ENCODE data around the gene TUBD1.

TUBD1 gene

GRCh38 chr17:59839651-59840328, 53.0 kb downstream of the TUBD1 start:
- TF ChIP-seq PPARA (CRISPR knock-in tag; IDR thresholded peaks at IDR 0.05; ENCODE audit: borderline replicate concordance) (no peak), TOX (CRISPR knock-in tag; IDR thresholded peaks at IDR 0.05; ENCODE audit: borderline replicate concordance) (no peak), CSRNP3 (CRISPR knock-in tag; IDR thresholded peaks at IDR 0.05) (peak; percentile 73; the same call in 1 of the 2 replicates), ARNTL (CRISPR knock-in tag; IDR thresholded peaks at IDR 0.05; ENCODE audit: borderline replicate concordance, low read depth) (no peak), SNAI2 (CRISPR knock-in tag; IDR thresholded peaks at IDR 0.05) (no peak), TSHZ2 (CRISPR knock-in tag; IDR thresholded peaks at IDR 0.05) (no peak), ESRRG (CRISPR knock-in tag; IDR thresholded peaks at IDR 0.05) (0 out of 2 replicates have a peak, but pooled peaks have one; percentile 6), ZFP30 (CRISPR knock-in tag; IDR thresholded peaks at IDR 0.05) (no peak), POU6F1 (CRISPR knock-in tag; IDR thresholded peaks at IDR 0.05; ENCODE audit: borderline replicate concordance, low read depth) (peak; percentile 6; the same call in 1 of the 2 replicates), ZNF70 (CRISPR knock-in tag; IDR thresholded peaks at IDR 0.05) (no peak), ZFP3 (CRISPR knock-in tag; IDR thresholded peaks at IDR 0.05) (no peak), ISL1 (CRISPR knock-in tag; IDR thresholded peaks at IDR 0.05) (no peak)
- ATAC-seq: no peak

- peak; percentile 0; the same call in 2 of the 3 replicates for ATAC-seq
- no peak for TF ChIP-seq PATZ1 (CRISPR knock-in tag; IDR thresholded peaks at IDR 0.05; ENCODE audit: borderline replicate concordance)
- no peak for TF ChIP-seq TSHZ2 (CRISPR knock-in tag; IDR thresholded peaks at IDR 0.05)
- TF ChIP-seq ZC3H10 (CRISPR knock-in tag; IDR thresholded peaks at IDR 0.05): no peak
- no peak for TF ChIP-seq GLIS3 (CRISPR knock-in tag; IDR thresholded peaks at IDR 0.05)
- TF ChIP-seq ESRRG (CRISPR knock-in tag; IDR thresholded peaks at IDR 0.05): peak; percentile 96
- 0 out of 2 replicates have a peak, but pooled peaks have one; percentile 26 for TF ChIP-seq OSR1 (CRISPR knock-in tag; IDR thresholded peaks at IDR 0.05)
- TF ChIP-seq POU6F1 (CRISPR knock-in tag; IDR thresholded peaks at IDR 0.05; ENCODE audit: borderline replicate concordance, low read depth): peak; percentile 94
- peak; percentile 14; the same call in 1 of the 2 replicates for TF ChIP-seq ISL1 (CRISPR knock-in tag; IDR thresholded peaks at IDR 0.05)
- no peak for TF ChIP-seq BACH2 (CRISPR knock-in tag; IDR thresholded peaks at IDR 0.05; ENCODE audit: borderline replicate concordance)
- no peak for TF ChIP-seq SNAI2 (CRISPR knock-in tag; IDR thresholded peaks at IDR 0.05)
- TF ChIP-seq CREB5 (CRISPR knock-in tag; IDR thresholded peaks at IDR 0.05; ENCODE audit: low read depth): peak; percentile 64; the same call in 1 of the 2 replicates
- no peak for TF ChIP-seq RARB (CRISPR knock-in tag; IDR thresholded peaks at IDR 0.05)
- no peak for TF ChIP-seq TOX (CRISPR knock-in tag; IDR thresholded peaks at IDR 0.05; ENCODE audit: borderline replicate concordance)
- TF ChIP-seq ZNF70 (CRISPR knock-in tag; IDR thresholded peaks at IDR 0.05): 0 out of 2 replicates have a peak, but pooled peaks have one; percentile 13
- no peak for TF ChIP-seq PPARA (CRISPR knock-in tag; IDR thresholded peaks at IDR 0.05; ENCODE audit: borderline replicate concordance)
- TF ChIP-seq CSDC2 (CRISPR knock-in tag; IDR thresholded peaks at IDR 0.05): no peak
- peak; percentile 20; the same call in 1 of the 2 replicates for TF ChIP-seq ZNF8 (CRISPR knock-in tag; IDR thresholded peaks at IDR 0.05)
- TF ChIP-seq ZFP3 (CRISPR knock-in tag; IDR thresholded peaks at IDR 0.05): no peak
Observed at GRCh38 chr17:59838052-59838916, 54.5 kb downstream of the TUBD1 start.

All from SK-N-SH treated with all-trans-retinoic acid at 6 μM for 48 hours (cell line).